Measurements from ENCODE around the gene TSEN2. TPM values are rescaled to one million over a fixed set of nuclear protein-coding genes. Genes with fewer than 3 reads are reported as not detected.

The TSEN2 gene
- total and polyA plus RNA-seq, 2 of the 13 experiments (the other 11 are each of a cell fraction or from before 2014, with no cell fraction given) = 11.0 to 17.3 TPM

DNA sequence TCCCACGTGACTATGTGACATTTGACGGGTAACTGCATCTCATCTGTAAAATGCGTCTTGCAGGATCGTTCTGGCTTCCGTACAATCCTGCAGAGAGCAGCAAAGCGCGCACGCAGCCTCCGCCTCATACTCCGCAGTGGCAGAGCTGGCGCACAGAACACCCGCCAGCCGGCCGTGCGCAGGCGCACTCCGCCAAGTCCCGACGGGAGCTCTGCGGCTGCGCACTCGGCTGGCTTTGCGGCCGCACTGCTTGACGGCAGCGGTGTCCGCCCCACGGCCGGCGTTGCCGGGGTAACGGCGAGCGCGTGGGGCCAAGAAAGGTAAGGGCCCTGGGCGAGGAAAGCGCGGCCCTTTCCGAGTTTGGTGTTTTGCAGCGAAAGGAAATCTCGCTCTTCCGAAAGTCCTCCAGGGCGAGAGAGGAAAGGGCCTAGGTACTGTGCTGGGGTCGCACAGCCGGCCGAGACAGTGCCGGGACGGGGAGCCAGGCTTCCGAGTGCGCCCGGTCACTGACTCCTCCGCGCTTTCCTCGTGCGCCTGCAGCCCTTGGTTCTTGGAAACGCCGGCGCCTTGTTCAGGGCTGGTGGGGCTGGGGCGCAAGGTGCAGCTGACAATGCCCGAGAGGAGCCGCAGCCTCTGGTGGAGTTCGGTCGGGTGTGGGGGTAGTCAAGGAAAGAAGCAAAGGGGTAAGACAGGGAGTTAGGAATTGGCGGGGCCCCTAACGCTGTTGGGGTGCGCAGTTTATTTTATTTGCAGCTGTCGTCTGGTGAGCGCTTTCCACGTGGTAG lies at the start of gene TSEN2 (continued):
- TF ChIP-seq RELA (CRISPR knock-in tag; IDR thresholded peaks at IDR 0.05) (no peak; the same call in 1 of the 2 replicates), RFXANK (CRISPR knock-in tag; IDR thresholded peaks at IDR 0.05) (no peak), RBM22 (optimal IDR thresholded peaks at IDR 0.05; ENCODE audit: low read length) (no peak), JUNB (CRISPR knock-in tag; IDR thresholded peaks at IDR 0.05; ENCODE audit: borderline replicate concordance) (no peak), WIZ (CRISPR knock-in tag; IDR thresholded peaks at IDR 0.05) (no peak; the same call in 1 of the 2 replicates), ZBTB38 (CRISPR knock-in tag; IDR thresholded peaks at IDR 0.05) (no peak), CENPX (CRISPR knock-in tag; IDR thresholded peaks at IDR 0.05) (no peak), ZMYM3 (CRISPR knock-in tag; IDR thresholded peaks at IDR 0.05) (no peak), ATAD3A (CRISPR knock-in tag; IDR thresholded peaks at IDR 0.05) (no peak), CBX5 (CRISPR knock-in tag; IDR thresholded peaks at IDR 0.05; ENCODE audit: borderline replicate concordance) (no peak), DNMT3B (CRISPR knock-in tag; conservative IDR thresholded peaks at IDR 0.05) (no peak; the same call in 1 of the 2 replicates), ZKSCAN5 (CRISPR knock-in tag; IDR thresholded peaks at IDR 0.05) (no peak), NPAS2 (CRISPR knock-in tag; IDR thresholded peaks at IDR 0.05; ENCODE audit: borderline replicate concordance) (no peak)
- TF ChIP-seq, protein P1, sequence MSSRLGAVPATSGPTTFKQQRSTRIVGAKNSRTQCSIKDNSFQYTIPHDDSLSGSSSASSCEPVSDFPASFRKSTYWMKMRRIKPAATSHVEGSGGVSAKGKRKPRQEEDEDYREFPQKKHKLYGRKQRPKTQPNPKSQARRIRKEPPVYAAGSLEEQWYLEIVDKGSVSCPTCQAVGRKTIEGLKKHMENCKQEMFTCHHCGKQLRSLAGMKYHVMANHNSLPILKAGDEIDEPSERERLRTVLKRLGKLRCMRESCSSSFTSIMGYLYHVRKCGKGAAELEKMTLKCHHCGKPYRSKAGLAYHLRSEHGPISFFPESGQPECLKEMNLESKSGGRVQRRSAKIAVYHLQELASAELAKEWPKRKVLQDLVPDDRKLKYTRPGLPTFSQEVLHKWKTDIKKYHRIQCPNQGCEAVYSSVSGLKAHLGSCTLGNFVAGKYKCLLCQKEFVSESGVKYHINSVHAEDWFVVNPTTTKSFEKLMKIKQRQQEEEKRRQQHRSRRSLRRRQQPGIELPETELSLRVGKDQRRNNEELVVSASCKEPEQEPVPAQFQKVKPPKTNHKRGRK (CRISPR knock-in tag; IDR thresholded peaks at IDR 0.05) = no peak
- TF ChIP-seq, protein P2, sequence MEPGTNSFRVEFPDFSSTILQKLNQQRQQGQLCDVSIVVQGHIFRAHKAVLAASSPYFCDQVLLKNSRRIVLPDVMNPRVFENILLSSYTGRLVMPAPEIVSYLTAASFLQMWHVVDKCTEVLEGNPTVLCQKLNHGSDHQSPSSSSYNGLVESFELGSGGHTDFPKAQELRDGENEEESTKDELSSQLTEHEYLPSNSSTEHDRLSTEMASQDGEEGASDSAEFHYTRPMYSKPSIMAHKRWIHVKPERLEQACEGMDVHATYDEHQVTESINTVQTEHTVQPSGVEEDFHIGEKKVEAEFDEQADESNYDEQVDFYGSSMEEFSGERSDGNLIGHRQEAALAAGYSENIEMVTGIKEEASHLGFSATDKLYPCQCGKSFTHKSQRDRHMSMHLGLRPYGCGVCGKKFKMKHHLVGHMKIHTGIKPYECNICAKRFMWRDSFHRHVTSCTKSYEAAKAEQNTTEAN (CRISPR knock-in tag; conservative IDR thresholded peaks at IDR 0.05) = no peak
- TF ChIP-seq, protein P3, sequence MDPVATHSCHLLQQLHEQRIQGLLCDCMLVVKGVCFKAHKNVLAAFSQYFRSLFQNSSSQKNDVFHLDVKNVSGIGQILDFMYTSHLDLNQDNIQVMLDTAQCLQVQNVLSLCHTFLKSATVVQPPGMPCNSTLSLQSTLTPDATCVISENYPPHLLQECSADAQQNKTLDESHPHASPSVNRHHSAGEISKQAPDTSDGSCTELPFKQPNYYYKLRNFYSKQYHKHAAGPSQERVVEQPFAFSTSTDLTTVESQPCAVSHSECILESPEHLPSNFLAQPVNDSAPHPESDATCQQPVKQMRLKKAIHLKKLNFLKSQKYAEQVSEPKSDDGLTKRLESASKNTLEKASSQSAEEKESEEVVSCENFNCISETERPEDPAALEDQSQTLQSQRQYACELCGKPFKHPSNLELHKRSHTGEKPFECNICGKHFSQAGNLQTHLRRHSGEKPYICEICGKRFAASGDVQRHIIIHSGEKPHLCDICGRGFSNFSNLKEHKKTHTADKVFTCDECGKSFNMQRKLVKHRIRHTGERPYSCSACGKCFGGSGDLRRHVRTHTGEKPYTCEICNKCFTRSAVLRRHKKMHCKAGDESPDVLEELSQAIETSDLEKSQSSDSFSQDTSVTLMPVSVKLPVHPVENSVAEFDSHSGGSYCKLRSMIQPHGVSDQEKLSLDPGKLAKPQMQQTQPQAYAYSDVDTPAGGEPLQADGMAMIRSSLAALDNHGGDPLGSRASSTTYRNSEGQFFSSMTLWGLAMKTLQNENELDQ (CRISPR knock-in tag; IDR thresholded peaks at IDR 0.05; ENCODE audit: borderline replicate concordance) = no peak
- TF ChIP-seq, protein P4, sequence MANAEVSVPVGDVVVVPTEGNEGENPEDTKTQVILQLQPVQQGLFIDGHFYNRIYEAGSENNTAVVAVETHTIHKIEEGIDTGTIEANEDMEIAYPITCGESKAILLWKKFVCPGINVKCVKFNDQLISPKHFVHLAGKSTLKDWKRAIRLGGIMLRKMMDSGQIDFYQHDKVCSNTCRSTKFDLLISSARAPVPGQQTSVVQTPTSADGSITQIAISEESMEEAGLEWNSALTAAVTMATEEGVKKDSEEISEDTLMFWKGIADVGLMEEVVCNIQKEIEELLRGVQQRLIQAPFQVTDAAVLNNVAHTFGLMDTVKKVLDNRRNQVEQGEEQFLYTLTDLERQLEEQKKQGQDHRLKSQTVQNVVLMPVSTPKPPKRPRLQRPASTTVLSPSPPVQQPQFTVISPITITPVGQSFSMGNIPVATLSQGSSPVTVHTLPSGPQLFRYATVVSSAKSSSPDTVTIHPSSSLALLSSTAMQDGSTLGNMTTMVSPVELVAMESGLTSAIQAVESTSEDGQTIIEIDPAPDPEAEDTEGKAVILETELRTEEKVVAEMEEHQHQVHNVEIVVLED (CRISPR knock-in tag; IDR thresholded peaks at IDR 0.05; ENCODE audit: borderline replicate concordance) = peak; percentile 77; the same call in 1 of the 2 replicates
- TF ChIP-seq, protein P5, sequence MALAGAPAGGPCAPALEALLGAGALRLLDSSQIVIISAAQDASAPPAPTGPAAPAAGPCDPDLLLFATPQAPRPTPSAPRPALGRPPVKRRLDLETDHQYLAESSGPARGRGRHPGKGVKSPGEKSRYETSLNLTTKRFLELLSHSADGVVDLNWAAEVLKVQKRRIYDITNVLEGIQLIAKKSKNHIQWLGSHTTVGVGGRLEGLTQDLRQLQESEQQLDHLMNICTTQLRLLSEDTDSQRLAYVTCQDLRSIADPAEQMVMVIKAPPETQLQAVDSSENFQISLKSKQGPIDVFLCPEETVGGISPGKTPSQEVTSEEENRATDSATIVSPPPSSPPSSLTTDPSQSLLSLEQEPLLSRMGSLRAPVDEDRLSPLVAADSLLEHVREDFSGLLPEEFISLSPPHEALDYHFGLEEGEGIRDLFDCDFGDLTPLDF (CRISPR knock-in tag; IDR thresholded peaks at IDR 0.05) = no peak
